Measurements from ENCODE around the gene SLC10A7. TPM values are rescaled to one million over a fixed set of nuclear protein-coding genes. Genes with fewer than 3 reads are reported as not detected.

SLC10A7 gene
- total RNA-seq, 2 experiments from 2014 or later: 8.7 to 9.9 TPM

DNA sequence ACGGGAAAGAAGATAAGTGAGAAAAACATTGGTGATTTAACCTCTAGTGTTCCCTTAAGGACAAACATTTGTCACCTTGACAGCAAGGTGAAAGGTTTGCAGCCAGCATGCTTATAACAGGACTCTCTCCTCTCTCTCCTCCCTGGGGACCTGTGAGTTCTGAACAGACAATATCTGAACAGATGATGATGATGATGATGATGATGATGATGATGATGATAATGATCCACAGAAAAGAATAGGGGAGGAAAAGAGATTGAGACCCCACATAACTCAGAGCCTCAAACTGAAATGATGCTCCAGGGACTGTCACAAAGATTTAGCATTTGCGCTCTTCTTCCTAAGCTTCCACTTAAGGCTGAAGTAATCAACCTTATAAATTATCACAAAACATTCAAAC is 103.9 kb downstream of the SLC10A7 start:
- no peak overlapping the region for H3K4me3 ChIP-seq (ENCODE audit: low read length)
- ATAC-seq (ENCODE audit: poor library complexity): no peak
- H3K27me3 Mint-ChIP-seq: no peaks in the 10 kb centered on the region
- ChIA-PET POLR2A (interaction anchor here (0.7 kb wide), 1 partner anchor 26 kb away, joined by 3 read pairs; no protein-coding TSS in a partner anchor), CTCF (interaction anchor here (1.0 to 1.4 kb wide), 2 partner anchors 9 to 11 kb away, joined by 3 read pairs; no protein-coding TSS in a partner anchor)
- H3K27ac ChIP-seq (ENCODE audit: low read depth in 1 of 2, low read length in 2 of 2): no peak overlapping the region
- intact Hi-C loops (cut with DNase I, micrococcal nuclease): no loop called here
- no peaks in the 10 kb centered on the region for H3K9me3 ChIP-seq (ENCODE audit: control insufficient read depth in 1 of 2, insufficient read depth in 1 of 2, low read length in 2 of 2)
- H3K27me3 ChIP-seq (ENCODE audit: control insufficient read depth in 1 of 2, insufficient read depth in 2 of 2, low read length in 2 of 2): no peaks in the 10 kb centered on the region
- no peaks in the 10 kb centered on the region for H3K36me3 Mint-ChIP-seq (ENCODE audit: low read depth)
- TF ChIP-seq, protein P1, sequence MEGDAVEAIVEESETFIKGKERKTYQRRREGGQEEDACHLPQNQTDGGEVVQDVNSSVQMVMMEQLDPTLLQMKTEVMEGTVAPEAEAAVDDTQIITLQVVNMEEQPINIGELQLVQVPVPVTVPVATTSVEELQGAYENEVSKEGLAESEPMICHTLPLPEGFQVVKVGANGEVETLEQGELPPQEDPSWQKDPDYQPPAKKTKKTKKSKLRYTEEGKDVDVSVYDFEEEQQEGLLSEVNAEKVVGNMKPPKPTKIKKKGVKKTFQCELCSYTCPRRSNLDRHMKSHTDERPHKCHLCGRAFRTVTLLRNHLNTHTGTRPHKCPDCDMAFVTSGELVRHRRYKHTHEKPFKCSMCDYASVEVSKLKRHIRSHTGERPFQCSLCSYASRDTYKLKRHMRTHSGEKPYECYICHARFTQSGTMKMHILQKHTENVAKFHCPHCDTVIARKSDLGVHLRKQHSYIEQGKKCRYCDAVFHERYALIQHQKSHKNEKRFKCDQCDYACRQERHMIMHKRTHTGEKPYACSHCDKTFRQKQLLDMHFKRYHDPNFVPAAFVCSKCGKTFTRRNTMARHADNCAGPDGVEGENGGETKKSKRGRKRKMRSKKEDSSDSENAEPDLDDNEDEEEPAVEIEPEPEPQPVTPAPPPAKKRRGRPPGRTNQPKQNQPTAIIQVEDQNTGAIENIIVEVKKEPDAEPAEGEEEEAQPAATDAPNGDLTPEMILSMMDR (IDR thresholded peaks at IDR 0.05): no peak
- H3K4me1 Mint-ChIP-seq (ENCODE audit: low read depth): no peaks in the 10 kb centered on the region
- H3K4me1 ChIP-seq (ENCODE audit: insufficient read depth, low read length): no peaks in the 10 kb centered on the region
- no peaks in the 10 kb centered on the region for H3K9me3 Mint-ChIP-seq
- no peaks in the 10 kb centered on the region for H3K36me3 ChIP-seq (ENCODE audit: insufficient read depth, low read length)
- no peak for DNase-seq
- H3K4me3 Mint-ChIP-seq: no peak overlapping the region
- H3K27ac Mint-ChIP-seq: no peak overlapping the region

DNA sequence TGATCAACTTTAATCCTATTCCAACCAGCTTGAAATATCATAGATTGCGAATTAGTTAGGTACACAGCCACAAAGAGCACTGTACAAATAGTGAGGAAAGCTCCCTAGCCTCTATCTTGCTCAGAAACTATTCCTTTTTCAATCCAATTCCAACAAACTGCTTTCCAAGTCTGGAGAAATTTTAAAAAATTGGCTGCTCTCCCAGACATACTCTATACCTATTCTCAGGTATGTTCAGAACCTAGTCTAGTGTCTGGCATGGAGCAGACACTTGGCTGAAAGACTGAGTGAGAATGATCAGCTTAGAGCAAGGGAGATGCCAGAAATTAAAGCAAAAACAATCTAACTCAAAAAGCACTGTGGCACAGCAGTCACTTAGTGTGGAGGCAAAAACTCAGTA is 105.9 kb downstream of the SLC10A7 start:
- Mint-ChIP-seq H3K27ac (no peak overlapping the region), H3K36me3 (ENCODE audit: low read depth) (no peaks in the 10 kb centered on the region), H3K9me3 (no peaks in the 10 kb centered on the region), H3K4me1 (ENCODE audit: low read depth) (no peaks in the 10 kb centered on the region), H3K4me3 (no peak overlapping the region), H3K27me3 (no peaks in the 10 kb centered on the region)
- H3K9me3 ChIP-seq (ENCODE audit: control insufficient read depth in 1 of 2, insufficient read depth in 1 of 2, low read length in 2 of 2): no peaks in the 10 kb centered on the region
- POLR2A ChIA-PET: no interaction called here
- ATAC-seq (ENCODE audit: poor library complexity) (no peak), DNase-seq (no peak)
- no peaks in the 10 kb centered on the region for H3K36me3 ChIP-seq (ENCODE audit: insufficient read depth, low read length)
- CTCF ChIA-PET: interaction anchor here (0.6 kb wide), 1 partner anchor 359 kb away, joined by 4 read pairs; no protein-coding TSS in a partner anchor
- H3K27ac ChIP-seq (ENCODE audit: low read depth in 1 of 2, low read length in 2 of 2): no peak overlapping the region
- no peak overlapping the region for H3K4me3 ChIP-seq (ENCODE audit: low read length)
- no peaks in the 10 kb centered on the region for H3K4me1 ChIP-seq (ENCODE audit: insufficient read depth, low read length)
- H3K27me3 ChIP-seq (ENCODE audit: control insufficient read depth in 1 of 2, insufficient read depth in 2 of 2, low read length in 2 of 2): no peaks in the 10 kb centered on the region
- TF ChIP-seq, protein P1 (IDR thresholded peaks at IDR 0.05): no peak
- intact Hi-C loops (cut with DNase I, micrococcal nuclease): no loop called here

DNA sequence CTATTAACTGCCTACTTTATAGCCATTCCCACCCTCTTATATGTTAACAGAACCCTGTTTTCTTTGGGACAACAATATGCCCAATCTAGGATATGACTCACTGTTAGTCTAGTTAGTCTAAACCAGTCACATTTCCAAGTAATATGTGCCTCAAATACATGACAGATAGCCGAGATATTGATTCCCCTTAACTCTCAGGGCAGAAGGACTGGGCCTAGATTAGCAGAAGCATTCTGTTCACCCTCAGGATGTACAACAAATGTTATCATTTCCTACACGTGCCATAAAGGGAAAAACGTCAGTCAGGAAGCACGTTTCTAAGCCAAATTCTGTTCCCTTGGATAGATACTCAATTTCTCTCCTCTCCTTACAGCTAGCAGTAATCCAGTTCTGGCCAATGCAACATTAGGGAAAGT is 114.1 kb downstream of the SLC10A7 start:
- H3K4me1 Mint-ChIP-seq (ENCODE audit: low read depth): no peaks in the 10 kb centered on the region
- DNase-seq (no peak), ATAC-seq (ENCODE audit: poor library complexity) (no peak)
- intact Hi-C loops (cut with DNase I, micrococcal nuclease): no loop called here
- no peak overlapping the region for H3K27ac ChIP-seq (ENCODE audit: low read depth in 1 of 2, low read length in 2 of 2)
- no peaks in the 10 kb centered on the region for H3K9me3 Mint-ChIP-seq
- H3K27ac Mint-ChIP-seq: no peak overlapping the region
- POLR2A ChIA-PET: no interaction called here
- H3K9me3 ChIP-seq (ENCODE audit: control insufficient read depth in 1 of 2, insufficient read depth in 1 of 2, low read length in 2 of 2): no peaks in the 10 kb centered on the region
- H3K4me3 Mint-ChIP-seq: no peak overlapping the region
- CTCF ChIA-PET: interaction anchor here (1.4 kb wide), 1 partner anchor 10 kb away, joined by 3 read pairs; no protein-coding TSS in a partner anchor
- no peaks in the 10 kb centered on the region for H3K27me3 Mint-ChIP-seq
- H3K36me3 Mint-ChIP-seq (ENCODE audit: low read depth): no peaks in the 10 kb centered on the region
- H3K27me3 ChIP-seq (ENCODE audit: control insufficient read depth in 1 of 2, insufficient read depth in 2 of 2, low read length in 2 of 2): no peaks in the 10 kb centered on the region
- H3K4me3 ChIP-seq (ENCODE audit: low read length): no peak overlapping the region
- no peaks in the 10 kb centered on the region for H3K36me3 ChIP-seq (ENCODE audit: insufficient read depth, low read length)
- H3K4me1 ChIP-seq (ENCODE audit: insufficient read depth, low read length): no peaks in the 10 kb centered on the region
- TF ChIP-seq, protein P1 (IDR thresholded peaks at IDR 0.05): no peak

Data from CD4-positive, alpha-beta T cell (primary cell).